Stimulated activated CD4-positive, alpha-beta T cell treated with anti-CD3 and anti-CD28 coated beads, Interleukin-12 subunit alpha, Interleukin-12 subunit beta, amount 100 ng/mL, for 48 hours (primary cell): ENCODE measurements around the gene ILF2.
"Not testable (repeated sequence)": the region's sequence is repeated elsewhere in the genome, so short reads cannot be mapped to it uniquely, and the experiment has no call there.

Source experiments
- DNase-seq, 3 donors: peaks; one replicate each; pipeline ENCODE4 v3.0.0-alpha.2; 2020; ENCODE audit warnings: low read depth in 2 of 3, low spot score in 1 of 3

The ILF2 gene

DNA sequence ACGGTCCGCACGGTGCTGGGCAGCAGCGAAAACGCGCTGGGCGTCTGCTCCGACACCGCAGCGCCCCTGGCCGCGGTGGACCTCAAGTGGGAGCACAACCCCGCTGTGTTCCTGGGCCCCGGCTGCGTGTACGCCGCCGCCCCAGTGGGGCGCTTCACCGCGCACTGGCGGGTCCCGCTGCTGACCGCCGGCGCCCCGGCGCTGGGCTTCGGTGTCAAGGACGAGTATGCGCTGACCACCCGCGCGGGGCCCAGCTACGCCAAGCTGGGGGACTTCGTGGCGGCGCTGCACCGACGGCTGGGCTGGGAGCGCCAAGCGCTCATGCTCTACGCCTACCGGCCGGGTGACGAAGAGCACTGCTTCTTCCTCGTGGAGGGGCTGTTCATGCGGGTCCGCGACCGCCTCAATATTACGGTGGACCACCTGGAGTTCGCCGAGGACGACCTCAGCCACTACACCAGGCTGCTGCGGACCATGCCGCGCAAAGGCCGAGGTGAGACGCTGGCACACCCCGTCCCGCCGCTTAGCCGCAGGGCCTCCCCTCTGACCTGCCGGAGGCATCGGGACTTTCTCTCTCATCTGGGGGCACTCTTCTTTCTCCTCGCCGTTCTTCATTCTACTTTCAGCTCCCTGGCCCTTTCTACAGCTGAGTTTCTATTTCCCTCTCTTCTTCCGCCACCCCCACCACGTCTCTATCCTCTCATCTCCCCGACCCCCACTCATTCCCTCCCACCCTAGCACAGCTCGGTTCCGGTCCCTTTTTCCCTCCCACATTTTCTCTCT lies 8.7 kb upstream of the ILF2 start:
- no peak for DNase-seq

DNA sequence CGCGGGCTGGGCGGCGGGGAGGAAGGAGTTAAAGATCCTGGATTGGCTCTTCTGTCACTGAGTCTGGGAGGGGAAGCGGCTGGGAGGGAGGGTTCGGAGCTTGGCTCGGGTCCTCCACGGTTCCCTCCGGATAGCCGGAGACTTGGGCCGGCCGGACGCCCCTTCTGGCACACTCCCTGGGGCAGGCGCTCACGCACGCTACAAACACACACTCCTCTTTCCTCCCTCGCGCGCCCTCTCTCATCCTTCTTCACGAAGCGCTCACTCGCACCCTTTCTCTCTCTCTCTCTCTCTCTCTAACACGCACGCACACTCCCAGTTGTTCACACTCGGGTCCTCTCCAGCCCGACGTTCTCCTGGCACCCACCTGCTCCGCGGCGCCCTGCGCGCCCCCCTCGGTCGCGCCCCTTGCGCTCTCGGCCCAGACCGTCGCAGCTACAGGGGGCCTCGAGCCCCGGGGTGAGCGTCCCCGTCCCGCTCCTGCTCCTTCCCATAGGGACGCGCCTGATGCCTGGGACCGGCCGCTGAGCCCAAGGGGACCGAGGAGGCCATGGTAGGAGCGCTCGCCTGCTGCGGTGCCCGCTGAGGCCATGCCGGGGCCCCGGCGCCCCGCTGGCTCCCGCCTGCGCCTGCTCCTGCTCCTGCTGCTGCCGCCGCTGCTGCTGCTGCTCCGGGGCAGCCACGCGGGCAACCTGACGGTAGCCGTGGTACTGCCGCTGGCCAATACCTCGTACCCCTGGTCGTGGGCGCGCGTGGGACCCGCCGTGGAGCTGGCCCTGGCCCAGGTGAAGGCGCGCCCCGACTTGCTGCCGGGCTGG lies 7.9 kb upstream of the ILF2 start, which contains the start of gene NPR1:
TSS of gene NPR1 (plus strand) at position 170 of the 818 bp plus-strand sequence. CDS start at position 591, 421 bp downstream.
- DNase-seq, result no peak

DNA sequence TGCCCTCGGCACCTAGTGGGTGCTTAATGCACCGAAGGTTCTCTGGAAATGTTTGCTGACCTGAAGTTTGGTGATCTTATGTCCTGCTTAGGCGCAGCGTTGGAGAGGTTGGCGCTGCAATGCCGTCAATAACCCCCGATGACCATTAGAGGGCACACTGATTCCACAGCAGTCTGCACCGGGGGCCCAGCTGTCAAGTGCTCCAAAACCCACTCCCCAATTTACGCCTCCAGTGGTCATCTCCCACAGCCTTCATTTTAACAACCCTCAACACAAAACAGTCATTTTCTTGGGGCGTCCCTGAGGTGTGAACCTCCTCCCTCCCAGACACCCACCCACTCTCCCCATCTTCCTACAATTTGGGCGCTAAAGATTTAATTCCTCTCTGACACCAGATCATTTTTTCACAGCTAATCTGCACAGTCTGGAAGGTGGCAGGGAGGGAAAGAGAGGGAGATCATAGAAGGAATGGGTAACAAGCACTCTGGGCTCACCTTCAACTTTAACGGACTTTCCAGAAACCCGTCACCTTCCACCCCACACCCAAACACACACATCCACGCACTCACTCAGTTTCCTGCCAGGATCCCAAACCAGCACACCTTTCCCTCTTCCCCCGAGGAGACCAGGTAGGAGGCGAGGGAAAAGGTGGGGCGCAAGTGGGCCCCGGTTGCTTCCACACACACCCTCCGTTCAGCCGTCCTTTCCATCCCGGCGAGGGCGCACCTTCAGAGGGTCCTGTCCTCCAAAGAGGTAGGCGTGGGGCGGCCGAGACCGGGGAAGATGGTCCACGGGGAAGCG lies 7.1 kb upstream of the ILF2 start:
- DNase-seq, result peak in 1 of 3 donors; percentile 50

- DNase-seq, result no peak
These were observed 2.7 kb upstream of the ILF2 start for GRCh38 chr1:153673511-153673910.

GRCh38 chr1:153671628-153672353 lies 998 bp upstream of the ILF2 start:
- DNase-seq, result peak in 2 of 3 donors; percentile 49 to 55

DNA sequence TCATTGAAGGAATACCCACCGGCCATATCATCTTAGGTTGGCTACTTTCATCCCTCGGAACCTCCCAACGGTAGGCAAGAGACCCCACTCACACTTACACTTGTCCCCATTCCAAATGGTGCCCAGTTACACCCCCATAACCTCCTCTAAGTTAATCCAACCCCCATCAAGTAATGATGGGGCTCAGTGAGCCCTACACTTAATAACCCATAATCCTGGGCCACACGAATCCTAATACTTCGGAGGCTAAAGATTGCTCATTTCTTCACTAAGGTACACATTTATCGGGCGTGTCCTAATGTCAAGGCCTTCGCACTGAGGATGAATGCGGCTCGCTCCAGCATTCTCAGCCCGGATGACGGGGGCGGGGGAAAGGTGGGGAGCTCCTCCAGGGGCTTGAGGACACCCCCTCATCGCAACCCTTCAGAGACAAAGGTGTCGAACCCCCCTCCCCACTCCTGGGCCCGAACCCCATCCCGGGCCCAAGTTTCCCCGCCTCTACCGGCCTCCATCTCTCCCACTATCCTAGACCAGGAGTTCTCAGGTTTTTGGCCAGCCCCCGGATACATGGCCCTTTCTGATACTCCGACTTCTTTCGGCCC lies 435 bp downstream of the ILF2 start:
- DNase-seq, result no peak

DNA sequence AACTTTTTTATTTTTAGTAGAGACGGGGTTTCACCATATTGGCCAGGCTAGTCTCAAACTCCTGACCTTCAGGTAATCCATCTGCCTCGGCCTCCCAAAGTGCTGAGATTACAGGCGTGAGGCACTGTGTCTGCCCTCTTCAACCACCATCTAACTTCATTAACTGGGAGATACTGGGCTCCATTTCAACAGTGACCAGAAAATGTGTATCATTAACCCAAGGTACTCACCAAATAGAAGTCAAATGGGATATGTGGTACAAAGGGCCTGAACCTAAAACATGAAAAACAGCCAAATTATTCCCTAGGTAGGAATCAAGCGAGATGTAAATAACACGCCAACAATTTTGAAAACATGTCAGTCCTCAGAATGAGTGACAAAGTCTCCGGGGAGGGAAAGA lies 1.2 kb downstream of the ILF2 start:
- DNase-seq, result no peak

DNA sequence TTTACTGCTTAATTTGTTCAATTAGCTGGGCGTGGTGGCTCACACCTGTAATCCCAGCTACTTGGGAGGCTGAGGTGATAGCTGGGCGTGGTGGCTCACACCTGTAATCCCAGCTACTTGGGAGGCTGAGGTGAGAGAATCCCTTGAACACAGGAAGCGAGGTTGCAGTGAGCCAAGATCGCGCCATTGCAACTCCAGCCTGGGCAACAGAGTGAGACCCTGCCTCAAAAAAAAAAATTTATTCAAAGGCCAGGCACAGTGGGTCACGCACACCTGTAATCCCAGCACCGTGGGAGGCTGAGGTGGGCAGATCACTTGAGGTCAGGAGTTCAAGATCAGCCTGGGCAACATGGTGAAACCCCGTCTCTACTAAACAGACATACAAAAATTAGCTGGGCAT lies 2.1 kb downstream of the ILF2 start:
- not testable (repeated sequence) for DNase-seq

DNA sequence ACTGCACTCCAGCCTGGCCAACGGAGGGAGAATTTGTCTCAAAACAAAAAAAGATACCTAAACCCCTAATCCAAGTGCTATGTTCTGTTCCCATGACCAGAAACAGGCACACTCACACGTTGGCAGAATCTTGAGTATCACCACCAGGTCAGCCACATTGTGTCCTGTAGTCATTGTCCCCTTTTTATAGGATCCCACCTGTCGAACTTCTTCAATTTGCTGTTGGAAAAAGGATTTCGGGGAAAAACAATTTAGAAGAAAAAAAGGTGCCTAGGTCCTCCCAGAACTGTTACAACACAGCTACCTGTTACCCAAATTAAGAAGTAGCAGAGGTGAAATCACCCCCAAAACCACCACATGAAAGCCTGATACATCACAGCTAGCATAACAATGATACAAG lies 3.4 kb downstream of the ILF2 start:
- DNase-seq, result no peak

DNA sequence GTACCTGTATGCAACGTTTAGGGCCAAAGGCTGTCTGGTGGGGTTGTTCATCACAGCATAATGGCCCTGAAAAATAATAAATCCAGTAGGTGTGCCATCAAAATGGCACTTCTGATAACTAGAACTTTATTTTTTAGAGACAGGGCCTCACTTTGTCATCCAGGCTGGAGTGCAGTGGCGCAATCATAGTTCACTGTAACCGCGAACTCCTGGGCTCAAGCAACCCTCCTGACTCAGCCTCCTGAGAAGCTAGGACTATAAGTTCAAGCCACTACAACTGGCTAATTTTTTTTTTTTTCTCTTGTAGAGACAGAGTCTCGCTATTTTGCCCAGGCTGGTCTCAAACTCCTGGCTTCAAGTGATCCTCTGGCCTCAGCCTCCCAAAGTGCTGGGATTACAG lies 7.6 kb downstream of the ILF2 start:
- DNase-seq, result no peak

DNA sequence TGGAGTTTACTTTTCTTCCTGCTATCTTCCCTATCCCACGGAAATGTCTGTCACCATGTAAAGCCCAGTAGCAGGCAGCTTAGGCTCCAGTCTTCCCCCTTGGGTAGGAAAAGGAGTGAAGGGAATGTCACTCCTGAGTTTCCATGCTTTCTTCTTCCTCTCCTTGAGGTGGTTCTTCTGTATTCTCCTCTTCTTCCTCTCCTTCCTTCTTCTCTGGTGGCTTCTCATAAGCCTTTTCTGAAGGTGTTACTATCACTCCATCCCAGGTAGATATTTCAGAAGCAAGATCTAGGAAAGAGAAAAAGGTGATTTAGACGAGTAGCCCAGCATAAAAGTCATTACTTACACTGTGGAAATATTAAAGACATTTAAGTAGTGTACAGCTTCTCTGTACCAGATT lies 8.5 kb downstream of the ILF2 start:
- no peak for DNase-seq

GRCh38 chr1:153661111-153661708 lies 9.6 kb downstream of the ILF2 start:
- DNase-seq, result no peak

DNA sequence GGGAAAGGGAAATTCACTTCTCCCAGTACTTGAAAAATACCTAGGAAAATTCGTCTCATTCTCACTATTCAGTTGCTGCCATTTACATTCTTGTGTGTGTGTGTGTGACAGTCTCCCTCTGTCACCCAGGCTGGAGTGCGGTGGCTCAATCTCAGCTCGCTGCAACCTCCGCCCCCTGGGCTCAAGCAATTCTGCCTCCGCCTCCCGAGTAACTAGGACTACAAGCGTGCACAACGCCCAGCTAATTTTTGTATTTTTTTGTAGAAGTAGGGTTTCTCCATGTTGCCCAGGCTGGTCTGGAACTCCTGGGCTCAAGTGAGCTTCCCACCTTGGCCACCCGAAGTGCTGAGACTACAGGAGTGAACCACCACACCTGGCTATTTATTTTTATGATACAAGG lies 11.1 kb downstream of the ILF2 start:
- no peak for DNase-seq

- no peak for DNase-seq
These were observed 11.6 kb downstream of the ILF2 start for GRCh38 chr1:153659175-153659534.

- peak; percentile 84 to 90 (median 87) for DNase-seq
These were observed 12.2 kb downstream of the ILF2 start, which contains the start of gene SNAPIN for GRCh38 chr1:153658400-153659174. Gene SNAPIN, plus strand, starts transcription at chr1:153658703. Its CDS starts 41 bp downstream, at chr1:153658744.

- DNase-seq, result no peak
These were observed 15.5 kb downstream of the ILF2 start for GRCh38 chr1:153655333-153655732.

- no peak for DNase-seq
These were observed 17.8 kb downstream of the ILF2 start for GRCh38 chr1:153652805-153653500.

DNA sequence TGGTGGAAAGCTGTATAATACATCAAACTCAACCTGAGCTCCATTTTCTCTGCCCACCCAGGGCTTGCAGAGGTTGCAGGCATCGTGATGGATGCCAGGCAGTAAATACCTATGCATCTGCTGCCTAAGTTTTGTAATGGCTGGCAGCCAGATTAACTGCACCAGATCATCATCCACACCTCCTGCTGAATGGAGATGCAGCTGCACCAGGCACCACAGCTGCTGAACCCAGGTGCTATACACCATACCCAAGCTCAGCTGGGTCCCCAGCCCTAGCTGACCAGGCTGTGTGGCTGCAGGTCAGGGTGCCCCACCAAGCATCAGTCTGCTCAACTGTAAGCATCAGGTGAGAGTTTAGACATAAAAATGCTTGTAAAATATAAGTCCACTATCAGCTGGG lies 19.0 kb downstream of the ILF2 start:
- DNase-seq, result no peak

- no peak for DNase-seq
These were observed 20.9 kb downstream of the ILF2 start for GRCh38 chr1:153649863-153650235.
